SK-N-MC (cell line): Measurements from ENCODE around the gene FSHB.

Experiments used
- EZH2 ChIP-seq: fragments of 200-600 bp; sonication (generic); IDR thresholded peaks from one replicate; pipeline ENCODE4 v1.6.1; 2017; ENCODE audit warnings: antibody characterized with exemption
- FOXP2 ChIP-seq: optimal IDR thresholded peaks from 2 replicates; pipeline ENCODE3; 2011; ENCODE audit warnings: mild to moderate bottlenecking, moderate library complexity; ENCODE audit not compliant: insufficient read depth; ENCODE audit errors: extremely low read length, control extremely low read depth
- POLR2AphosphoS5 ChIP-seq: IDR thresholded peaks from 2 replicates; pipeline ENCODE4 v1.6.1; 2012; ENCODE audit warnings: mild to moderate bottlenecking, low read depth, low read length, borderline replicate concordance

- TF ChIP-seq EZH2: no peak
- TF ChIP-seq POLR2AphosphoS5: no peak
- no peak for TF ChIP-seq FOXP2
Measured at GRCh38 chr11:30203850-30204249, 27.0 kb upstream of the FSHB start.
